KMS-11 (cell line): ENCODE measurements around the gene PPM1A.

Source experiments
- H2AFZ ChIP-seq: fragments of 200-600 bp; sonication (generic); 2 replicates; pipeline ENCODE4 v1.6.1; 2016; ENCODE audit warnings: antibody characterized with exemption, mixed run types, low read depth
- H3K27ac ChIP-seq: fragments of 200-600 bp; sonication (generic); 2 replicates; pipeline ENCODE4 v1.6.1; 2016; ENCODE audit warnings: mild to moderate bottlenecking, mixed run types
- H3K27me3 ChIP-seq: fragments of 200-600 bp; sonication (generic); 2 replicates; pipeline ENCODE4 v1.6.1; 2017; ENCODE audit warnings: mild to moderate bottlenecking, low read depth, mixed run types, moderate library complexity; ENCODE audit not compliant: insufficient read depth
- H3K36me3 ChIP-seq: fragments of 200-600 bp; sonication (generic); 2 replicates; pipeline ENCODE4 v1.6.1; 2017; ENCODE audit warnings: mild to moderate bottlenecking, mixed run types; ENCODE audit not compliant: insufficient read depth
- H3K4me1 ChIP-seq: fragments of 200-600 bp; sonication (generic); 2 replicates; pipeline ENCODE4 v1.6.1; 2016; ENCODE audit warnings: mild to moderate bottlenecking, low read depth, mixed run types; ENCODE audit not compliant: poor library complexity, severe bottlenecking
- H3K4me2 ChIP-seq: fragments of 200-600 bp; sonication (generic); 2 replicates; pipeline ENCODE4 v1.7.0; 2016; ENCODE audit warnings: mild to moderate bottlenecking, mixed run types
- H3K4me3 ChIP-seq: fragments of 200-600 bp; sonication (generic); IDR thresholded peaks from 2 replicates; pipeline ENCODE4 v1.6.1; 2017; ENCODE audit warnings: low read depth, low read length, mixed read lengths; ENCODE audit not compliant: insufficient read depth
- H3K79me2 ChIP-seq: fragments of 200-600 bp; sonication (generic); 2 replicates; pipeline ENCODE4 v1.6.1; 2016; ENCODE audit warnings: low read depth, mixed run types; ENCODE audit not compliant: insufficient read depth
- H3K9ac ChIP-seq: fragments of 200-600 bp; sonication (generic); 2 replicates; pipeline ENCODE4 v1.6.1; 2016; ENCODE audit warnings: mild to moderate bottlenecking, mixed run types
- H4K20me1 ChIP-seq: fragments of 200-600 bp; sonication (generic); 2 replicates; pipeline ENCODE4 v1.6.1; 2016; ENCODE audit warnings: mild to moderate bottlenecking, mixed run types; ENCODE audit not compliant: insufficient read depth
- CTCF ChIP-seq: fragments of 200-600 bp; sonication (generic); conservative IDR thresholded peaks from 2 replicates; pipeline ENCODE4 v1.6.1; 2017; ENCODE audit warnings: low read depth, mild to moderate bottlenecking, antibody characterized with exemption, low read length, moderate library complexity, mixed read lengths

Gene PPM1A

GRCh38 chr14:60302663-60303062 is 53.6 kb downstream of the PPM1A start:
- Histone ChIP-seq H2AFZ (no peak overlapping the region), H3K4me1 (no peaks in the 10 kb centered on the region), H3K27me3 (no peaks in the 10 kb centered on the region), H3K9ac (no peak overlapping the region), H3K36me3 (no peaks in the 10 kb centered on the region), H3K4me2 (no peak overlapping the region), H3K4me3 (no peak overlapping the region), H4K20me1 (no peaks in the 10 kb centered on the region), H3K79me2 (no peaks in the 10 kb centered on the region), H3K27ac (no peak overlapping the region)
- no peak for TF ChIP-seq CTCF

GRCh38 chr14:60303745-60304144 is 54.7 kb downstream of the PPM1A start:
- no peak for TF ChIP-seq CTCF
- Histone ChIP-seq H3K4me2 (no peak overlapping the region), H3K9ac (no peak overlapping the region)

GRCh38 chr14:60304509-60304908 is 55.5 kb downstream of the PPM1A start:
- H2AFZ ChIP-seq = no peak overlapping the region
- no peak for TF ChIP-seq CTCF

More at GRCh38 chr14:60303745-60304144, 54.7 kb downstream of the PPM1A start:
- no peaks in the 10 kb centered on the region for H3K27me3 ChIP-seq
- no peaks in the 10 kb centered on the region for H3K79me2 ChIP-seq
- no peaks in the 10 kb centered on the region for H4K20me1 ChIP-seq
- H2AFZ ChIP-seq = no peak overlapping the region
- no peaks in the 10 kb centered on the region for H3K4me1 ChIP-seq
- no peaks in the 10 kb centered on the region for H3K36me3 ChIP-seq
- no peak overlapping the region for H3K4me3 ChIP-seq
- H3K27ac ChIP-seq = no peak overlapping the region

GRCh38 chr14:60309867-60310552 is 61.0 kb downstream of the PPM1A start:
- Histone ChIP-seq H3K79me2 (no peaks in the 10 kb centered on the region), H2AFZ (no peak overlapping the region), H3K27ac (no peak overlapping the region), H3K36me3 (no peaks in the 10 kb centered on the region), H3K4me1 (no peaks in the 10 kb centered on the region), H3K9ac (no peak overlapping the region), H3K4me2 (no peak overlapping the region), H3K4me3 (no peak overlapping the region), H4K20me1 (no peaks in the 10 kb centered on the region), H3K27me3 (no peaks in the 10 kb centered on the region)
- TF ChIP-seq CTCF = no peak

More at GRCh38 chr14:60304509-60304908, 55.5 kb downstream of the PPM1A start:
- Histone ChIP-seq H3K27ac (no peak overlapping the region), H4K20me1 (no peaks in the 10 kb centered on the region), H3K4me2 (no peak overlapping the region), H3K4me1 (no peaks in the 10 kb centered on the region), H3K9ac (no peak overlapping the region), H3K36me3 (no peaks in the 10 kb centered on the region), H3K79me2 (no peaks in the 10 kb centered on the region), H3K27me3 (no peaks in the 10 kb centered on the region), H3K4me3 (no peak overlapping the region)
